GM19043 (cell line): ENCODE results near the gene POP4.

Experiments used
- ATAC-seq: cut with Tn5 transposase; IDR thresholded peaks from one replicate; pipeline ENCODE4 v1.9.1; 2021; ENCODE audit warnings: low read depth; ENCODE audit not compliant: unreplicated experiment

The POP4 gene

GRCh38 chr19:29660835-29661234, 54.8 kb downstream of the POP4 start:
- ATAC-seq, result no peak

DNA sequence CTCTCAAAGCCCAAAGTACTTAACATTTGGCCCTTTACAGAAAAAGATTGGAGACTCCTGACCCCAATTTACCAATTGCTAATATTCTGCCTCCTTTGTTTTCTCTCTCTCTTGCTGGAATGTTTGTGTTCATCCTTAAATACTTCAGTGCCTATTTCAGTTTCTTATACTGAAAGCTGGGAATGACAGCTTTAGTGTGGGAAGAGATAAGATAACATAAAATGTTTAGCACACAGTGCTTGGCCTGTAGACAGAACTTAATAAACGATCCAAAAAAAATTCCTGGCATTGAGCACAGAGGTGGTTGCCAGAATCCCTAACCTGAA, 56.2 kb downstream of the POP4 start:
- no peak for ATAC-seq

DNA sequence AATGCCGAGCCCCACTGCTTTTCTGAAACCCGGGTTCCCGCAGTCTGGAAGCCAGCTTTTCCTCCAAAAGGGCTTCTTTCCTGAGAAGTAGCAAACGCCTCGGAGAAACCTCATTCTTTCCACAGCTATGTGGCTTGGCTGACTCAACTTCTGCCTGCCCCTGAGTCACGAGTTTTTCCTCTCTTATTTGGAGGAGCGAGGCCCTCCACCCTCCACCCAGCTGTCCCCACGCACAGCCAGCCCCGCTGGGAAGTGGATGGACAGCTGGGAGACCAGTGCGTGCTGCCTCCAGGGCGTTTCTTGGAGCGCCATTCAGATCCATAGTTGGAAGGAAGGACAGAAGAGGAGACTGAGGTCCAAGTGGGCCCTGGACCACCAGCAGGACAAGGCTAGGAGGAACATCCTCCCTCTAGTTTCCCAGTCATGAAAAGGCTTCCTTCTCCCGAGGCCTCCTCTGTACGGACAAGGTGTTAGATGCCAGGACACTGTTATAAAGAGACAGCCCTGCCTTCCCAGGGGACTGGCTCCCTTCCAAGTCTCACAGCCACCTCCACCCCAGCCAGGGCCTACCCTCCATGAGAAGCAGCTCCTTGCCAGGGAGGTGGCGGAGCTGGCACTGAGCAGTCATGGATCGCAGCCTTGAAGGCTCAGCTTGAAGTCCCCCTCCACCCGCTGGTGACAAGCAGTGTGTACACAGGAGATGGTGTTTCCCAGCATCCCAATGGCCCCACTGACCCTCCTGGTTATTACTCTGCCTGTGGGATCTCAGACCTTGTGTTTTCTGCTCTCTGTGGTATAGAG, 56.7 kb downstream of the POP4 start:
- ATAC-seq, result no peak

DNA sequence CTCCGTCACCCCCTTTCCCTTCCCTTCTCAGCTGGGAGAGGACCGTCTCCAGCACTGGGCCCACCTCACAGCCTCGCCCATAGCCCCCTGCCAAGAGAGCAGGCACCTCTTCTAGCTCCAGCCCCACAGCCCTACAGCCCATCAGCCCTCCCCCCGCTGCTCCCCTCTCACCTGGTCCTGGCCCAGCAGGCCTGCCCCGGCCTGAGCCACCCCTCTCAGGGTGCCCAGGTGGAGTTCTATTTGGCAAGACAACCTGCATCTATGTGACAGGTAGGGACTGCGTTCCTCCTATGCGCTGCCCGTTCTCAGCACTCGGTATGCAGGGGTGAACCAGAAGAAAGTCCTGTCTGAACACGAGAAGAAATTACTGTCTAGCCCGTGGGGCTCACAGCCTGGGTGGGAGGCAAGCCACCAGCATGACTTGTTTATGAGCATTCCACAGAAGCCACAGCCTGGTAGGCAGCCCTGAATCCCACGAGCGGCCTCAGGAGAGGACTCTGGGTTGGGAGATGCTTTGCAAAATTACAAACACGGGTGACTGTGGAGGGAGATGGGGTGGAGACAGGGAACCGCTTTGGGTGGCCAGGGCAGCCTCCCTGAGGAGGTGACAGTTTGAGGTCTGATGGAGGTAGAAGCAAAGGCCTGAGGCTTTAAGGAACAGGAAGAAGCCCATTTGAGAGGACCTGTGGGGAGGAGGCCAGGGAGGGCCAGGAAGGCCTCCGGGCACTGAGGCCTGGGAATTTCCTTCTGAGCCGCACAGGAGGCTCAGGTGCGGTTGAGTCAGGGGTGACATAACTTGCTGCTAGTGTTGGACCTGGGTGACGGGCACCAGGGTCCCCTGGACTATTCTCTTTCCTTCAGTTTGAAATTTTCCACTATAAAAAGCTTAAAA, 58.0 kb downstream of the POP4 start:
- no peak for ATAC-seq

GRCh38 chr19:29664753-29665214, 58.7 kb downstream of the POP4 start:
- no peak for ATAC-seq

DNA sequence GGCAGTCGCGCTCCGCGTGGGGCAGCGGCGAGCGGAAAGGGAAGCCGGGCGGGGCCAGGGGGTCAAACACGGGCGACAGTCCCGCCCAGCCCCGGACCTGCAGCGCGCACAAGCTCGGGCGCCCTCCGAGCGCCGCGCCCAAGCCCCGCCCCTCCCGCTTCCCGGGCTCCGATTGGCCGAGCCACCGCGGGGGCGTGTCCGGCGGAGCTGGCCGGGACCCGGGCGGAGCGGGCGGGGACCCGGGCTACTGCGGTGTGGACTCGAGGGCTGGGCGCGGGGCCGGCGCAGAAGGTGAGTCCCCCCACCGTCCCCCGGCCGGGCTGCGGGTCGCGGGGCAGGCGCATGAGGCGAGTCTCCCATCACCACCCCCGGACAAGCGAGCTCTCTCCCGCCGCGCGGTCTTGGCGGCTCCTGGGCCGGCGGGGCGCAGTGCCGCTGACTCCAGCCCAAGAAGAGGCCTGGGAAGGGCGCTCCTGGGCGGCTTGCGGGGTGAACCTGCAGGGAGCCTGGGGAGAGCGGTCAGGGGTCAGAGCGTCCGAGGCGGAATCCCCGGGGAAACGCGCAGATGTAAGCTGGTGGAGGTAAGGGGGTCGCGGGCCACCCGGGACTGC, 59.2 kb downstream of the POP4 start, which contains the start of gene PLEKHF1:
Gene PLEKHF1, plus strand, starts transcription at position 247 of the 611 bp plus-strand sequence. CDS start 8,379 bp downstream, outside the sequence.
- ATAC-seq, result peak; percentile 84

DNA sequence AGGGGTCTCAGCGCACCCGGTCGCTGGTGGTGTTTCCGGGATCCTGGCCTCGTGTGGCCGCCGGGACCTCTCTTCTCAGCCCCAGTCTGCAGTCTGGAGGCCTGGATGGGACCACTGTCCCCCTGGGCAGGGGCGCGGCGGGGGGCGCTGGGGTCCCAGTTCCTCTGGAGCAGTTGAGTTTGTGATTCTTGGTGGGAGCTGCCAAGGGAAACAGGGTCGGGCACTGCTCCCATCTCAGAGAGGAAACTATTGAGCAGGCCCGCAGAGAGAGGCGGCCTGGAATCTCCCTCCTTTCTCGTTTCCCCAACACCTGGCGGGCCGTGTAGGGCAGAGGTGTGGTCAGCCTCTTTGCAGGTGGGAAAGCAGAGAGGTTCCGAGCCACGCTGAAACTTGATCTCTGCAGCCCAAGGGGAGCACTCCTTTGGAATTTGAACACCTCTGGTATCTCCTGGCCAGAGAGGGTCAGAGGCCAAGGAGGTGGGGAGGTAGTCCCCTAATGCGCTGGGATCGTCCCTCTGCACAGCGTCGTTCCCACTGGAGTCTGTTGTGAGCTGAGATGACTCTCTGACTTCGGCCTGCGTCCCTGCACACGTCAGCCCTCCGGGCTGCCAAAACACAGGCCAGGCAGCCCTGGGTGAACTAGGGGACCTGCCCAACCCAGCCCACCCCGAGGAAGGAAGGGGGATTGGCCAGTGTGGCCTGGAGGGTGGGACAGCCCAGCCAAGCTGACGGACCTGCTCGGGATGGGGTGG, 59.9 kb downstream of the POP4 start:
- ATAC-seq, result no peak
